PFSK-1 (cell line): ENCODE results near the gene IQGAP2.

ENCODE experiments used
- FOXP2 ChIP-seq: optimal IDR thresholded peaks from 2 replicates; pipeline ENCODE3; 2011; ENCODE audit warnings: borderline replicate concordance, control low read depth, inconsistent platforms; ENCODE audit not compliant: insufficient read depth; ENCODE audit errors: extremely low read length, extremely low read depth
- POLR2AphosphoS5 ChIP-seq: IDR thresholded peaks from 2 replicates; pipeline ENCODE4 v1.6.1; 2012; ENCODE audit warnings: low read depth, mild to moderate bottlenecking, control low read depth, low read length, moderate library complexity
- REST ChIP-seq, 2 experiments: IDR thresholded peaks; 2 replicates each; pipeline versions ENCODE4 v1.6.1 to v1.8.0; 2011 to 2012; ENCODE audit warnings: low read depth in 2 of 2, low read length in 2 of 2, control low read depth in 1 of 2, inconsistent platforms in 1 of 2, mild to moderate bottlenecking in 1 of 2, moderate library complexity in 1 of 2; ENCODE audit not compliant: insufficient read depth in 1 of 2
- SIN3A ChIP-seq: IDR thresholded peaks from 2 replicates; pipeline ENCODE4 v1.6.1; 2012; ENCODE audit warnings: mild to moderate bottlenecking, low read length, moderate library complexity, borderline replicate concordance; ENCODE audit not compliant: insufficient read depth
- TAF1 ChIP-seq: IDR thresholded peaks from 2 replicates; pipeline ENCODE4 v1.6.1; 2012; ENCODE audit warnings: low read length, control low read depth, borderline replicate concordance; ENCODE audit not compliant: insufficient read depth

Gene IQGAP2

GRCh38 chr5:76384705-76385104, 18.4 kb upstream of the IQGAP2 start:
- TF ChIP-seq REST (IDR thresholded peaks at IDR 0.05; ENCODE audit: insufficient read depth in 1 of 2, low read depth in 2 of 2, low read length in 2 of 2) = no peak
- no peak for TF ChIP-seq FOXP2
- TF ChIP-seq SIN3A = no peak
- TF ChIP-seq TAF1 = no peak
- no peak for TF ChIP-seq POLR2AphosphoS5

- TF ChIP-seq FOXP2 = no peak
- no peak for TF ChIP-seq REST (IDR thresholded peaks at IDR 0.05; ENCODE audit: insufficient read depth in 1 of 2, low read depth in 2 of 2, low read length in 2 of 2)
- no peak for TF ChIP-seq TAF1
- no peak for TF ChIP-seq SIN3A
- TF ChIP-seq POLR2AphosphoS5 = no peak
These were observed 17.5 kb upstream of the IQGAP2 start for GRCh38 chr5:76385540-76385939.

- TF ChIP-seq SIN3A = no peak
- no peak for TF ChIP-seq REST (IDR thresholded peaks at IDR 0.05; ENCODE audit: insufficient read depth in 1 of 2, low read depth in 2 of 2, low read length in 2 of 2)
- TF ChIP-seq FOXP2 = no peak
- TF ChIP-seq POLR2AphosphoS5 = no peak
- no peak for TF ChIP-seq TAF1
These were observed 16.7 kb upstream of the IQGAP2 start for GRCh38 chr5:76386360-76386759.

GRCh38 chr5:76388236-76388635, 14.8 kb upstream of the IQGAP2 start:
- TF ChIP-seq FOXP2 (no peak), SIN3A (no peak), TAF1 (no peak), REST (IDR thresholded peaks at IDR 0.05; ENCODE audit: insufficient read depth in 1 of 2, low read depth in 2 of 2, low read length in 2 of 2) (no peak), POLR2AphosphoS5 (no peak)

GRCh38 chr5:76388791-76389512, 14.1 kb upstream of the IQGAP2 start:
- TF ChIP-seq FOXP2 (no peak), REST (IDR thresholded peaks at IDR 0.05; ENCODE audit: insufficient read depth in 1 of 2, low read depth in 2 of 2, low read length in 2 of 2) (no peak), SIN3A (no peak)
